GM12878 (cell line): ENCODE data around the gene PRR3. TPM values are rescaled to one million over a fixed set of nuclear protein-coding genes. Genes with fewer than 3 reads are reported as not detected.
A peak's percentile ranks its signal among the peaks of the same experiment; 100 is the strongest.

Source experiments
- ATAC-seq: fragments of 200-7000 bp; cut with Tn5 transposase; 3 replicates; pipeline ENCODE4 v1.9.1; 2020; ENCODE audit warnings: mild to moderate bottlenecking, moderate library complexity
- BruUV-seq: library from RNA; stranded (reverse); fragments of 400-500 nt; replicated peaks from 2 replicates; lab custom pipeline; 2021; lab: Mats Ljungman, UMichigan
- CTCF ChIA-PET: fragments of 300-600 bp; sonication (Branson Sonifier 250); formaldehyde crosslinking; extraction: SDS; loops from one replicate; lab custom pipeline; 2021; ENCODE audit warnings: inconsistent platforms; lab: Yijun Ruan, JAX
- POLR2A ChIA-PET: fragments of 350-600 bp; formaldehyde crosslinking; extraction: SDS; loops from one replicate; lab custom pipeline; 2021; ENCODE audit warnings: inconsistent platforms; lab: Charles Lee
- RAD21 ChIA-PET: fragments of 300-600 bp; sonication (Branson Sonifier 250); formaldehyde crosslinking; loops from one replicate; lab custom pipeline; 2023; ENCODE audit warnings: antibody characterized with exemption; ENCODE audit not compliant: unreplicated experiment; lab: Charles Lee
- SMC1A ChIA-PET: fragments of 300-600 bp; sonication (Branson Sonifier 250); formaldehyde crosslinking; loops from one replicate; lab custom pipeline; 2023; ENCODE audit not compliant: unreplicated experiment, uncharacterized antibody; lab: Charles Lee
- DNase-seq: peaks from one replicate; pipeline ENCODE4 v3.0.0-alpha.2; 2011; ENCODE audit warnings: low read depth, low spot score
- FAIRE-seq: peaks from 3 replicates; lab custom pipeline; 2011; peaks lifted over from hg19 to GRCh38; lab: Jason Lieb, UNC
- H2AFZ ChIP-seq: 2 replicates; pipeline ENCODE4 v1.6.0; 2011; ENCODE audit warnings: low read depth, low read length, control low read depth; ENCODE audit not compliant: control insufficient read depth
- H3K27ac ChIP-seq: 2 replicates; pipeline ENCODE4 v1.5.1; 2011; ENCODE audit warnings: control low read depth; ENCODE audit not compliant: control insufficient read depth, insufficient read depth
- H3K27me3 ChIP-seq, 2 experiments: replicated peaks in 1 of 2; 2 replicates each; pipeline versions ENCODE4 v1.6.0 to v1.6.1; 2011; ENCODE audit warnings: low read length in 1 of 2; ENCODE audit not compliant: control insufficient read depth in 2 of 2, insufficient read depth in 2 of 2
- H3K36me3 ChIP-seq, 2 experiments: 2 replicates each; pipeline ENCODE4 v1.5.1; 2011; ENCODE audit warnings: low read length in 1 of 2; ENCODE audit not compliant: control insufficient read depth in 2 of 2, insufficient read depth in 2 of 2
- H3K4me1 ChIP-seq: 2 replicates; pipeline ENCODE4 v1.6.1; 2011; ENCODE audit warnings: mild to moderate bottlenecking, low read length, moderate library complexity, mixed read lengths; ENCODE audit not compliant: control insufficient read depth, insufficient read depth
- H3K4me2 ChIP-seq: 2 replicates; pipeline ENCODE4 v1.6.0; 2011; ENCODE audit warnings: control low read depth; ENCODE audit not compliant: control insufficient read depth, insufficient read depth
- H3K4me3 ChIP-seq: fragments of 200-600 bp; sonication (generic); 2 replicates; pipeline ENCODE4 v1.5.1; 2016
- H3K79me2 ChIP-seq: 2 replicates; pipeline ENCODE4 v1.6.0; 2011; ENCODE audit warnings: low read length; ENCODE audit not compliant: control insufficient read depth, insufficient read depth
- H3K9ac ChIP-seq: 2 replicates; pipeline ENCODE4 v1.8.0; 2011; ENCODE audit warnings: low read length, control low read depth, mixed read lengths; ENCODE audit not compliant: control insufficient read depth, insufficient read depth
- H3K9me3 ChIP-seq: replicated peaks from 3 replicates; pipeline ENCODE4 v1.5.1; 2011; ENCODE audit warnings: mild to moderate bottlenecking, low read length; ENCODE audit not compliant: control insufficient read depth, insufficient read depth
- H4K20me1 ChIP-seq: 2 replicates; pipeline ENCODE4 v1.6.0; 2011; ENCODE audit not compliant: control insufficient read depth, insufficient read depth
- DPF2 ChIP-seq: fragments of 450-650 bp; IDR thresholded peaks from 2 replicates; pipeline ENCODE4 v1.6.1; 2017; ENCODE audit warnings: mild to moderate bottlenecking
- MTA2 ChIP-seq: fragments of 450-650 bp; IDR thresholded peaks from 2 replicates; pipeline ENCODE4 v1.6.1; 2016; ENCODE audit warnings: low read depth, mild to moderate bottlenecking, moderate library complexity
- NFIC ChIP-seq: IDR thresholded peaks from 2 replicates; pipeline ENCODE4 v1.6.1; 2012; ENCODE audit warnings: low read depth, mild to moderate bottlenecking, inconsistent platforms, low read length, moderate library complexity
- NR2F1 ChIP-seq: fragments of 450-650 bp; conservative IDR thresholded peaks from 2 replicates; pipeline ENCODE4 v1.6.1; 2017; ENCODE audit warnings: mild to moderate bottlenecking
- RBBP5 ChIP-seq: fragments of 200-600 bp; sonication (generic); conservative IDR thresholded peaks from 2 replicates; pipeline ENCODE4 v1.6.1; 2016
- YY1 ChIP-seq: IDR thresholded peaks from 2 replicates; pipeline ENCODE4 v1.6.1; 2011; ENCODE audit warnings: low read depth, mild to moderate bottlenecking, low read length
- WGBS: methylation state at CpG from one replicate; pipeline ENCODE4 v1.1.6; 2016; ENCODE audit warnings: low lambda C conversion rate; ENCODE audit not compliant: insufficient replicate concordance, insufficient coverage; ENCODE audit errors: missing lambda C conversion rate; 5-methylcytosine and 5-hydroxymethylcytosine counted together
- in situ Hi-C: fragments of 300-500 bp; cut with MboI; formaldehyde crosslinking; loops from 9 replicates; pipeline ENCODE4 v1.14.3; 2018; ENCODE audit warnings: mixed read lengths
- intact Hi-C: fragments of 100-400 bp; cut with micrococcal nuclease; formaldehyde crosslinking; loops from one replicate; pipeline ENCODE4 v1.14.2; 2022; ENCODE audit not compliant: unreplicated experiment
- polyA plus RNA-seq, 11 experiments: library from polyadenylated mRNA; depleted of rRNA in 4 of 11; unstranded in 6 of 11; stranded (reverse) in 5 of 11; fragments of >200 nt; fragmentation: Nextera tagmentation in 4 of 11; fragmentation: Illumina TruSeq in 1 of 11; extraction: Ambion mirVana in 4 of 11; extraction: Trizol in 1 of 11; gene quantifications; 1 replicate in 1 of 11; 2 replicates in 10 of 11; pipeline versions ENCODE4 v1.2.1 to v1.2.3, GENCODE V29; 2011 to 2016; ENCODE audit warnings: inconsistent platforms in 2 of 11, missing spikeins in 2 of 11, low read depth in 1 of 11
- total RNA-seq, 4 experiments: library from RNA; depleted of rRNA in 3 of 4; stranded (reverse); fragments of >200 nt in 3 of 4; fragmentation: Illumina TruSeq in 1 of 4; extraction: Trizol in 1 of 4; gene quantifications; 2 replicates each; pipeline versions ENCODE4 v1.2.1 to v1.2.3, GENCODE V29; 2013 to 2021

Gene PRR3
- total and polyA plus RNA-seq, 10 of the 15 experiments (the other 5 are each of a cell fraction or from before 2014, with no cell fraction given): 14.0 to 38.2 (median 20.5) TPM

DNA sequence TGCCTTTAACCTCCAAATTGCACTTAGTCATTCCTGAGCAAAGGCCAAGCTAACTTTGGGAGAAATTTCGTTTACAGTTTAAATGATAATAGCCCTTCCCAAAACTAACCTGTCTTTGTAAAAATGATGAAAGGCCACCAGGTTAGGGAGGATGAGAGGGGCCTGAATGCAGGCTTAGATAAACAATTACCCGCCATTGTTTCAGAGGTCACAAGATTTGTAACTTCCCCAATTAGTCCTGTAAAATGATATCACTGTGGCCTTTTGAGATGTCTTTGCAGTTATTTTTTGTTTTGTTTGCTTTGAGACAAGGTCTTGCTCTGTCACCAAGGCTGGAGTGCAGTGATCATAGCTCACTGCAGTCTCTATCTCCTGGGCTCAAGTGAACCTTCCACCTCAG, 27.1 kb upstream of the PRR3 start:
- WGBS: 19% methylated on average over 2 of the region's 2 CpGs
- no peaks in the 10 kb centered on the region for H3K36me3 ChIP-seq
- H3K4me2 ChIP-seq: peak overlapping the region; percentile 32
- RAD21 ChIA-PET: interaction anchor here (0.6 to 5.2 kb wide), 14 partner anchors 11 to 383 kb away, joined by 3 to 77 read pairs (median 4); partner anchors contain the start of gene MRPS18B
- H3K9me3 ChIP-seq: peaks cover 2% of the 10 kb centered on the region; the same call in 2 of the 3 replicates
- no peak overlapping the region for H3K4me3 ChIP-seq
- in situ Hi-C loops (loop anchor here (5.0 kb wide), 1 partner anchor 38 kb away; no protein-coding TSS in a partner anchor), intact Hi-C loops (no loop called here)
- H4K20me1 ChIP-seq: no peaks in the 10 kb centered on the region
- BruUV-seq: no TSS peak
- no peaks in the 10 kb centered on the region for H3K79me2 ChIP-seq
- SMC1A ChIA-PET: interaction anchor here (0.9 to 7.4 kb wide), 10 partner anchors 12 to 46 kb away, joined by 3 to 123 read pairs (median 10); no protein-coding TSS in a partner anchor
- no peak for DNase-seq
- peaks cover 33% of the 10 kb centered on the region for H3K4me1 ChIP-seq
- H3K9ac ChIP-seq: no peak overlapping the region
- CTCF ChIA-PET: interaction anchor here (0.7 to 7.5 kb wide), 10 partner anchors 13 to 46 kb away, joined by 3 to 199 read pairs (median 8); no protein-coding TSS in a partner anchor
- TF ChIP-seq DPF2 (peak; percentile 14), NFIC (no peak; the same call in 1 of the 2 replicates), RBBP5 (no peak), YY1 (peak; percentile 43; the same call in 1 of the 2 replicates), MTA2 (peak; percentile 36; the same call in 1 of the 2 replicates), NR2F1 (peak; percentile 48)
- TF ChIP-seq, all 136 proteins: peak for 4
- no peak for FAIRE-seq
- peak overlapping the region; percentile 22; the same call in 1 of the 2 replicates for H2AFZ ChIP-seq
- H3K27me3 ChIP-seq: no peaks in the 10 kb centered on the region
- POLR2A ChIA-PET: interaction anchor here (0.6 to 2.4 kb wide), 14 partner anchors 11 to 207 kb away, joined by 3 to 13 read pairs (median 4); no protein-coding TSS in a partner anchor
- peak overlapping the region; percentile 80 for H3K27ac ChIP-seq
- peak; percentile 46 for ATAC-seq
